ENCODE data around the gene KLHL36. TPM values are rescaled to one million over a fixed set of nuclear protein-coding genes. Genes with fewer than 3 reads are reported as not detected.

KLHL36 gene
- total RNA-seq, 2 donors from 2014 or later: 36.2 to 44.1 TPM

- Histone ChIP-seq H3K27me3 (no peaks in the 10 kb centered on the region), H3K4me1 (peaks cover 0 to 26% of the 10 kb centered on the region in 2 donors), H3K9me3 (no peaks in the 10 kb centered on the region), H3K27ac (peak within 1 kb of the TSS; percentile 86 to 91), H3K36me3 (no peaks in the 10 kb centered on the region), H3K4me3 (peak within 1 kb of the TSS; percentile 99)
- no peak for TF ChIP-seq CTCF (IDR thresholded peaks at IDR 0.05)
- peak; percentile 75 for DNase-seq (ENCODE audit: low spot score)
These were observed 51.6 kb downstream of the KLHL36 start, which contains the start of gene USP10 for GRCh38 chr16:84699712-84700445. Gene USP10, plus strand, starts transcription at chr16:84700000. Its CDS starts 91 bp downstream, at chr16:84700091.

GRCh38 chr16:84700446-84701300, 52.4 kb downstream of the KLHL36 start:
- TF ChIP-seq CTCF (IDR thresholded peaks at IDR 0.05): no peak
- Histone ChIP-seq H3K27me3 (no peaks in the 10 kb centered on the region), H3K4me1 (peaks cover 0 to 32% of the 10 kb centered on the region in 2 donors), H3K9me3 (no peaks in the 10 kb centered on the region), H3K27ac (peak overlapping the region; percentile 86 to 91), H3K4me3 (peak overlapping the region; percentile 99), H3K36me3 (no peaks in the 10 kb centered on the region)
- DNase-seq (ENCODE audit: low spot score): no peak

- H3K4me1 ChIP-seq: peaks cover 0 to 36% of the 10 kb centered on the region in 2 donors
- no peak overlapping the region for H3K4me3 ChIP-seq
- no peak for TF ChIP-seq CTCF (IDR thresholded peaks at IDR 0.05)
- H3K9me3 ChIP-seq: no peaks in the 10 kb centered on the region
- H3K27me3 ChIP-seq: no peaks in the 10 kb centered on the region
- no peaks in the 10 kb centered on the region for H3K36me3 ChIP-seq
- H3K27ac ChIP-seq: no peak overlapping the region
- DNase-seq (ENCODE audit: low spot score): no peak
These were observed 55.4 kb downstream of the KLHL36 start for GRCh38 chr16:84703681-84704080.

GRCh38 chr16:84704253-84704652, 55.9 kb downstream of the KLHL36 start:
- no peak for DNase-seq (ENCODE audit: low spot score)

GRCh38 chr16:84706856-84707255, 58.5 kb downstream of the KLHL36 start:
- no peak for DNase-seq (ENCODE audit: low spot score)
- no peak overlapping the region for H3K27ac ChIP-seq

More at GRCh38 chr16:84704253-84704652, 55.9 kb downstream of the KLHL36 start:
- H3K36me3 ChIP-seq: no peaks in the 10 kb centered on the region
- H3K9me3 ChIP-seq: no peaks in the 10 kb centered on the region
- no peak for TF ChIP-seq CTCF (IDR thresholded peaks at IDR 0.05)
- H3K27me3 ChIP-seq: no peaks in the 10 kb centered on the region
- H3K4me3 ChIP-seq: no peak overlapping the region
- H3K27ac ChIP-seq: no peak overlapping the region
- H3K4me1 ChIP-seq: peaks cover 0 to 37% of the 10 kb centered on the region in 2 donors

More at GRCh38 chr16:84706856-84707255, 58.5 kb downstream of the KLHL36 start:
- H3K36me3 ChIP-seq: no peaks in the 10 kb centered on the region
- H3K4me3 ChIP-seq: no peak overlapping the region
- TF ChIP-seq CTCF (IDR thresholded peaks at IDR 0.05): no peak
- H3K9me3 ChIP-seq: no peaks in the 10 kb centered on the region
- H3K4me1 ChIP-seq: peaks cover 0 to 45% of the 10 kb centered on the region in 2 donors
- H3K27me3 ChIP-seq: no peaks in the 10 kb centered on the region

Data from right atrium auricular region (tissue), 2 donors.